NCI-H1930 (cell line): ENCODE measurements around the gene MARCHF5.
"Not testable (repeated sequence)": the region's sequence is repeated elsewhere in the genome, so short reads cannot be mapped to it uniquely, and the experiment has no call there.

ENCODE experiments used
- DNase-seq, 2 experiments: peaks; one replicate each; lab custom pipeline; 2025; lab: John Stamatoyannopoulos, UW

Gene MARCHF5

DNA sequence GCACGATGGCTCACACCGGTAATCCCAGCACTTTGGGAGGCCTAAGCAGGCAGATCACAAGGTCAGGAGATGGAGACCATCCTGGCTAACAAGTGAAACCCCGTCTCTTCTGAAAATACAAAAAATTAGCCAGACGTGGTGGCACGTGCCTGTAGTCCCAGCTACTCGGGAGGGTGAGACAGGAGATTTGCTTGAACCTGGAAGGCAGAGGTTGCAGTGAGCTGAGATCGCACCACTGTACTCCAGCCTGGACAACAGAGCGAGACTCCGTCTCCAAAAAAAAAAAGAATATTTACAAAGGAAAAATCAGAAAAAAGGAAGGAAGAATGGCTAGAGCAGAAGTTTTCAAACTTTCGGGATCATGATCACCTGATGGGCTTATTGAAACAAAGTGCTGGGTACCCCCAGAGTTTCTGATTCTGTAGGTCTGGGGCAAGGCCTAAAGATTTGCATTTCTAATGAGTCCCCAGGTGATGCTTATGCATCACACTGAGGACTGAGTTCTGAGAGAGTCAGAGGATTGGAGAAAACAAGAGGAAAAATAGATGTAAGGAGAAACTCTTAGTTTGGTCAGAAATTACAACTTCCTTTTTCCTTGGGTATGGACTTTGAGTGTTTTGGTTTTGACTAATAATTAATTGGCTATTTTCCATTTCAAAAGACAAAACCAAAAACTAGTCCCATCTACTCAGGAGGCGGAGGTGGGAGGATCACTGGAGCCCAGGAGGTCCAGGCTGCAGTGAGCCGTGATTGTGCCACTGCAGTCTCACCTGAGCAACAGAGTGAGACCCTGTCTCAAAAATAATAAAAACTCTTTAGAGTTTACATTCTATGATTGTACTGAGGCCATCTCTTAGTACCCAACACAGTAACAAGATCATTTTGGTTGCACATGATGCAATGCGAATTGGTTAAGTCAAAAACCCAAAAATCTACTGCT, 14.4 kb downstream of the MARCHF5 start:
- DNase-seq = no peak

- DNase-seq = no peak
Observed at GRCh38 chr10:92309272-92309671, 18.3 kb downstream of the MARCHF5 start.

- DNase-seq = no peak
Observed at GRCh38 chr10:92313750-92314149, 22.8 kb downstream of the MARCHF5 start.

DNA sequence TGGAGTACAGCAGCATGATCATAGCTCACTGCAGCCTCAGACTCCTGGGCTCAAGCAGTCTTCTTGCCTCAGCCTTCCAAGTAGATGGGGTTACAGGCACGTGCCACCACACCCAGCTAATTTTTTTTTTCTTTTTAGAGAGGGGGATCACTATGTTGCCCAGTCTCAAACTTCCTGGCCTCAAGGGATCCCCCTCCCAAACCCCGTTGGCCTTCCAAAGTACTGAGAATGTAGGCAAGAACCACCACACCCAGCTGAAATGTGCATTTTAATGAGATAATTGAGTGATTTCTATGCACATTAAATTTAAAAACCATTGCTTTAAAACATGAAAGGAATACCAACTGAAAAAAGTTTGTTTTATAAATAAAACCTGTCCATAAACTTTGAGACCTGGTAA, 25.6 kb downstream of the MARCHF5 start:
- DNase-seq = no peak

DNA sequence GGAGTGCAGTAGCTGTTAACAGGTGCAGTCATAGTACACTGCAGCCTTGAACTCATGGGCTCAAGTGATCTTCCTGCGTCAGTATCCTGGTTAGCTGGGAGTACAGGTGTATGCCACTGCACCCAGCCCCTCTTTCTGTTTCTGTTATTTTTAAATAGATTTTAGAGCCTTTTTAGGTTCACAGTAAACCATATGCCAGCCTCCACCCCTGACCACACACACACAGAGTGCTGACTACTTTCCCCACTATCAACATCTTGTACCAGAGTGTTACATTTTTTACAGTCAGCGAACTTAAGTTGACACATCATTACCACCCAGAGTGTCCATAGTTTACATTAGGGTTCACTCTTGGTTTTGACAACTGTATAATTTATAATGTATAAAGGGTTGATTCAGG, 32.1 kb downstream of the MARCHF5 start:
- no peak for DNase-seq

DNA sequence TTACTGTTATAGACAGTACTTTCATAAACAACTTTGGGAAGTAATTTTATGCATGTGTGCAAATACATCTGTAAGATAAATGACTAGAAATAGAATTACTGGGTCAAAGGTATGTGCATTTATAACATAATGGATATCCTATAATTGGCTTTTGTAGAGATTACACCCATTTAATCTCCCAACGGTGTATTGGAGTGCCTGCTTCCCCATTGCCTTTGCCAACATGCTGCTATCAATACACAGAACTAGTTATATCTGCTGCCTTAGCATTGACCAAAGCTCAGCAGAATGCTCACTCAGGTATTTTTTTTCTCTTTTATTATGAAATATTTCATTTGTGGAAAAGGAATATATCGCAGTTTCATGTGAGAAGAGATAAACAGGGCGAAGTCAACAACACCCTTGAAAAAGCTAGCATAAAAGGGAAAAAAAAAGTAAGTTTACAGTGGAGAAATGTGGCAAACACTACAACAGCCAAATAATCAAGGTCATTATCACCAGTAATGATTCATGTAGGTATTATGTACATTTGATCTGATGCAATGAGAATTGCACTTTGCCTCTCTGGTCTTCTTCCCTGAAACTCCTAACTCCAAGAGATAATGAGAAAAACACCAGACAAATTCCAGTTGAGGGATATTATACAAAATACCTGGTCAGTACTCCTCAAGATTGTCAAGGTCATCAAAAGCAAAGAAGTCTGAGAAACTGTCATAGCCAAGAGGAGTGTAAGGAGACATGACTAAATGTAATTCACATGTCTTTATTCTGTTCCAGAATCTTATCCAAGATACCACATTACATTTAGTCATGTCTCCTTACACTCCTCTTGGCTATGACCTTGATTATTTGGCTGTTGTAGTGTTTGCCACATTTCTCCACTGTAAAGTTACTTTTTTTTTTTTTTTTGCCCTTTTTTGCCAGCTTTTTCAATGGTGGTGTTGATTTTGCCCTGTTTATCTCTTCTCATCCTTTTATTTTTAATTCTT, 36.8 kb downstream of the MARCHF5 start:
- no peak for DNase-seq

- DNase-seq = no peak
Observed at GRCh38 chr10:92328993-92329392, 38.0 kb downstream of the MARCHF5 start.

GRCh38 chr10:92329927-92330326, 39.0 kb downstream of the MARCHF5 start:
- DNase-seq = not testable (repeated sequence)

DNA sequence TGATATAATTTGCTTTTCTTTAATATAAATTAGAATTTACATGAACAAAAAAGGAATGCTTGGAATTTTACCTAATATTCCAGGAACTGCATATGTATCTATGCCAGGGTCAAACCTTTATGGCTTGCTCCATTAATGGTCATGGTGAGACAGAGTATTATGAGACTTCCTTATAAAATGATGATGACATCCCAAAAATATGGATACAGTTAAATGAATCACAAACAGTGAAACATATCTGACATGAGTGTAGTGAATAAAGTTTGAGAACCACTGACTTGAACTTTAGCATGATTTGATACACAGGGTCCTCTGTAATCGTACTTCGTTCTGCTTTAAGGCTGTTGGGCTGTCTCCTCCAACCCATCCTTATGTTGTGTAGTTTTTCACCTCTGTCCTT, 51.8 kb downstream of the MARCHF5 start:
- DNase-seq = no peak

- DNase-seq = not testable (repeated sequence)
Observed at GRCh38 chr10:92345575-92345974, 54.6 kb downstream of the MARCHF5 start.

DNA sequence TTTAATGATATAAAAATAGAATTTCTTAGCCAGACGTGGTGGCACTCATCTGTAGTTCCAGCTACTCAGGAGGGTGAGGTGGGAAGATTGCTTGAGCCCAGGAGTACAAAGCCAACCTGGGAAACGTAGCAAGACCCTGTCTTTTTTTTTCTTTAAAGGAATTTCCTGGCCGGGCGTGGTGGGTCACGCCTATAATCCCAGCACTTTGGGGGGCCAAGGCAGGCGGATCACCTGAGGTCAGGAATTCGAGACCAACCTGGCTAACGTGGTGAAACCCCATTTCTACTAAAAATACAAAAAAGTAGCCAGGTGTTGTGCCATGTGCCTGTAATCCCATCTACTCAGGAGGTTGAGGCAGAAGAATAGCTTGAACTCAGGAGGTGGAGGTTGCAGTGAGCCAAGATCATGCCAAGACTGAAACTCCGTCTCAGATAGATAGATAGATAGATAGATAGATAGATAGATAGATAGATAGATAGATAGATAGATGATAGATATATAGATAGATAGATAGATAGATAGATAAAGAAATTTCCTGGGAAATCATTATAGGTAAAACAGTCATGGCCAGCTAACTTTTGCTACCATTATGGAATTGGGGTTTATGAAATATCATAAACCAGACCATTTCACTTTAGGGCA, 56.2 kb downstream of the MARCHF5 start:
- not testable (repeated sequence) for DNase-seq

DNA sequence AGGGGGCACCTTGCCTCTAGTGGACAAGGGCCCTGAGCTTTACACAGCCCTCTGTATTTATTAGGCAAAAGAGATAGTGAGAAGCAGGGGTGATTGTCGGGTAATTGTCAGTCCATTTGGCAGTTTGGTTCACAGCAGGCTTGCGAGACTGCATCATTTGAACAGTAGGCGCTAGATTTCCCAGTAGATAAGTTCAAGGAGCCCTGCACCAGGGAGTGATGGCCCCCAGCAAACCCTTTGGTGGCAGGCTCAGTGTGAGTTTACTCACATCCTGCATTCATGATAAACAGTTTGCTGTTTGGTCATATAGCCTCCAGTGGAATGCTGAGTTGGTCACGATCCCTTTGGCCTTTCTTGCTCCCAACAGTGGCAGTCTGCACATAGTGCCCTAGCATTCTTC, 59.4 kb downstream of the MARCHF5 start:
- no peak for DNase-seq

- no peak for DNase-seq
Observed at GRCh38 chr10:92354587-92354986, 63.6 kb downstream of the MARCHF5 start.

DNA sequence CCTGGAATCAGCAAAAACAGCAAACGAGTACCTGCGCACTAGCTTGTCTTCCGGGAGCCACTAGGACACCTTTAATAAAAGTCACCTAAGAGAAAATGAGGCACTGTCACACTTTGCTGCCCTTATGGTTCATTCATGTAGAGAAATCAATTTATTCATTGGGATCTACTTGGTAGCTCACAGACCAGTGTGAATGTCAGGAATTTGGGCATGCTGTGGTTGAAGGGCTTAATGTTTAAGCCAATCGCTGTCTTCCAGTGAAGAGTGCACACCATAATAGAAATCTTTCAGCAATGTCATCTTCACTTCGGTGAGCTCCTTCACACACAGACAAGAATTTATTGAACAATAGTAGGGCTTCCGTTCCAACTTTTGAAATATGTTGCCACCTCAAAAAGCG, 65.1 kb downstream of the MARCHF5 start:
- no peak for DNase-seq

DNA sequence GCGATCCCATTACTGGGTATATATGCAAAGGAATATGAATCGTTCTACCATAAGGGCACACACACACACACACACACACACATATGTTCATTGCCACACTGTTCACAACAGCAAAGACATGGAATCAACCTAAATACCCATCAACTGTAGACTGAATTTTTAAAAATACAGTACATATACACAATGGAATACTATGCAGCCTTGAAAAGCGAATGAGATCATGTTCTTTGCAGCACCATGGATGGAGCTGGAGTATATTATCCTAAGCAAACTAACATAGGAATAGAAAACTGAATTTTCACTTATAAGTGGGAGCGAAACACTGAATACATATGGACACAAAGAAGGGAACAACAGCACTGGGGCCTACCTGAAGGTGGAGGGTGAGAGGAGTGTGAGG, 72.5 kb downstream of the MARCHF5 start:
- no peak for DNase-seq

DNA sequence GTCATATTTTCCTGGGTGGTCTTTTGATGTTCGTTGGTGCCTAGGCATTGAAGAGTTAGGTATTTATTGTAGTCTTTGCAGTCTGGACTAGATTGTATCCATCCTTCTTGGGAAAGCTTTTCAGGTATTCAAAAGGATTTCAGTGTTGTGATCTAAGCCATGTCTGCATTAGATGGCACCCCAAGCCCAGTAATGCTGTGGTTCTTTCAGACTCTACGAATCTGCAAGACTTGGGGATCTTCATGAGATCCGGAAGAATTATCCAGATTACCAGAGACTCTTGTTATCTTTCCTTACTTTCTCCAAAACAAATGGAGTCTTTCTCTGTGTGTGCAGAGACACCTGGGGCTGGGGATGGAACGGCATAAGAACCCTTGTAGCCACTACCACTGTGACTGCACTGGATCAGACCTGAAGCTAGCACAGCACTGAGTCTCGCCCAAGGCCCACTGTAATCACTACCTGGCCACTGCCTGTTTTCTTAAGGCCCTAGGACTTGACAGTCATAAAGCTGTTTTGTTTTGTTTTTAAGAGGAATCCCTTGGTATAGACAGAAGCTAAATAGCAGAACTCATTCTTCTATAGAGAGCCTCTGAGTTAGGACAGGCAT, 75.5 kb downstream of the MARCHF5 start:
- no peak for DNase-seq

DNA sequence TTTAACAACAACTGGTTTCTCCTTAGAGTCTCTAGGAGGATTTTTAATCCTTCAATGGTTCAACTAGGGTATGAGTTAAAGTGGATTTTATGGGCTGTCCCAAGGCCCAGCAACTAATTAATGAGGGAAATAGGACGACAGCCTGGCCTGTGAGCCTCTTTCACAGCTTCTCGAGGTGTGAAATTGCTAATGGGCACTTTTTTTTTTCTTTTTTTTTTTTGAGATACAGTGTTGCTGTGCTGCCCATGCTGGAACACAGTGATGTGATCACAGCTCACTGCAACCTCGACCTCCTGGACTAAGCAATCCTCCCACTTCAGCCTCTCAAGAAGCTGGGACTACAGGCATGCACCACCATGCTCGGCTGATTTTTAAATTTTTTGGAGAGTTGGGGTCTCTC, 87.0 kb downstream of the MARCHF5 start:
- DNase-seq = no peak

DNA sequence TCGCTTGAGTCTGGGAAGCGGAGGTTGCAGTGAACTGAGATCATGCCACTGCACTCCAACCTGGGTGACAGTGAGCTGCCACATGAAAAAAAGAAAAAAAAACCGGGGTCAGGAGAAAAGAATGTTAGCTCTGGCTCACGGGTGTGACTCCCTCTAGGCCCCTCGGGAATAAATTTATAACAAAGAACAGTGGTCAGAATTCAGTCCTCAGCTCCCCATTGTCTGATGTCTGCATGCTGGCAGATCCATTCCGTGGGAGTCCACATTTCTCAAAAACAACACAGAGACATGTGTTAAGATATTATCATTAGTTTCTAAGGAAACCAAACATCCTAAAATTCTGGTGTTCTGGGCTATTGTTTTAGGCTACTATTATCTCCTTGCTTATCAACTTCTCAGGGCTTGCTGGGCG, 90.6 kb downstream of the MARCHF5 start:
- DNase-seq = no peak

DNA sequence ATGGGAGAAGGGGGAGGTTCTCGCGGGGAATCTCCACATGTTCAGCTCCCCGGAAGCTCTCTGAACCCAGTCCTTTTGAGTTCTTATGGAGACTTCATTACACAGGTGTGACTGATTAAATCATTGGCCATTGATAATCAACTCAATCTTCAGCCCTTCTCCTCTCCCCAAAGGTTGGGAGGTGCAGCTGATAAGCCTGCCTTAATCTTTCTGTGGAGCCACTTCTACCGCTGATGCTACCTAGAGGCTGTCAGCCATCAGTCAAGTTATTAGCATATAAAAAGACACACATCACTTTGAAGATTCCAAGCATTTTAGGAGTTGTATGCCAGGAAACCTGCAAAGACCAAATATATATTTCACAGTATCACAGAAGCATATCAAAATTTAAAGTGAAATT, 91.7 kb downstream of the MARCHF5 start:
- DNase-seq = no peak

- DNase-seq = no peak
Observed at GRCh38 chr10:92384741-92385140, 93.8 kb downstream of the MARCHF5 start.

GRCh38 chr10:92385831-92386230, 94.9 kb downstream of the MARCHF5 start:
- DNase-seq = no peak
